ENCODE measurements around the gene NYNRIN.

GRCh38 chr14:24369463-24369862 is 29.3 kb upstream of the NYNRIN start:
- TF ChIP-seq, protein P1, sequence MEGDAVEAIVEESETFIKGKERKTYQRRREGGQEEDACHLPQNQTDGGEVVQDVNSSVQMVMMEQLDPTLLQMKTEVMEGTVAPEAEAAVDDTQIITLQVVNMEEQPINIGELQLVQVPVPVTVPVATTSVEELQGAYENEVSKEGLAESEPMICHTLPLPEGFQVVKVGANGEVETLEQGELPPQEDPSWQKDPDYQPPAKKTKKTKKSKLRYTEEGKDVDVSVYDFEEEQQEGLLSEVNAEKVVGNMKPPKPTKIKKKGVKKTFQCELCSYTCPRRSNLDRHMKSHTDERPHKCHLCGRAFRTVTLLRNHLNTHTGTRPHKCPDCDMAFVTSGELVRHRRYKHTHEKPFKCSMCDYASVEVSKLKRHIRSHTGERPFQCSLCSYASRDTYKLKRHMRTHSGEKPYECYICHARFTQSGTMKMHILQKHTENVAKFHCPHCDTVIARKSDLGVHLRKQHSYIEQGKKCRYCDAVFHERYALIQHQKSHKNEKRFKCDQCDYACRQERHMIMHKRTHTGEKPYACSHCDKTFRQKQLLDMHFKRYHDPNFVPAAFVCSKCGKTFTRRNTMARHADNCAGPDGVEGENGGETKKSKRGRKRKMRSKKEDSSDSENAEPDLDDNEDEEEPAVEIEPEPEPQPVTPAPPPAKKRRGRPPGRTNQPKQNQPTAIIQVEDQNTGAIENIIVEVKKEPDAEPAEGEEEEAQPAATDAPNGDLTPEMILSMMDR (conservative IDR thresholded peaks at IDR 0.05 in 1 of 2, IDR thresholded peaks at IDR 0.05 in 1 of 2; ENCODE audit: extremely low read depth in 1 of 2, insufficient read depth in 1 of 2, low read depth in 1 of 2, low read length in 2 of 2), result no peak
- no peak for TF ChIP-seq EZH2 (IDR thresholded peaks at IDR 0.05; ENCODE audit: borderline replicate concordance, low read length)
